Measurements from ENCODE around the gene RGS2. TPM values are rescaled to one million over a fixed set of nuclear protein-coding genes. Genes with fewer than 3 reads are reported as not detected.
A peak's percentile ranks its signal among the peaks of the same experiment; 100 is the strongest.

The RGS2 gene
- total RNA-seq, result 10 to 100 TPM; 33.1 to 89.7 TPM
- long read RNA-seq, transcript RGS2-201 (5 exons, 1,354 nt), result major isoform, 27 of 29 reads
- long read RNA-seq, partial matches to known transcripts, result 1 of 29 reads
- long read RNA-seq, other reads (novel, unspliced or antisense), result 1 of 29 reads

GRCh38 chr1:192808518-192809306, at the start of gene RGS2:
TSS of gene RGS2 (plus strand) at chr1:192809039. CDS start at chr1:192809072, 33 bp downstream.
- DNase-seq, result peak; percentile 93
- intact Hi-C loops (cut with DNase I), result loop anchor here in 1 of 2 donors (5.0 to 10.0 kb wide), 2 partner anchors 204 to 209 kb away; no protein-coding TSS in a partner anchor
- peak; percentile 98 for ATAC-seq

- DNase-seq, result no peak
- intact Hi-C loops (cut with DNase I), result no loop called here
- ATAC-seq, result no peak
Observed at GRCh38 chr1:192759104-192759503, 49.7 kb upstream of the RGS2 start.

- ATAC-seq (no peak), DNase-seq (no peak)
- intact Hi-C loops (cut with DNase I), result no loop called here
Observed at GRCh38 chr1:192762265-192762664, 46.6 kb upstream of the RGS2 start.

- intact Hi-C loops (cut with DNase I), result no loop called here
- no peak for DNase-seq
- peak in 1 of 2 donors; percentile 88 for ATAC-seq
Observed at GRCh38 chr1:192763243-192763642, 45.6 kb upstream of the RGS2 start.

- intact Hi-C loops (cut with DNase I), result no loop called here
- ATAC-seq, result peak in 1 of 2 donors; percentile 19
Observed at GRCh38 chr1:192763756-192764155, 45.1 kb upstream of the RGS2 start.

GRCh38 chr1:192764675-192765074, 44.2 kb upstream of the RGS2 start:
- intact Hi-C loops (cut with DNase I), result no loop called here
- no peak for DNase-seq
- ATAC-seq, result no peak

More at GRCh38 chr1:192763756-192764155, 45.1 kb upstream of the RGS2 start:
- DNase-seq, result no peak

GRCh38 chr1:192766009-192766625, 42.7 kb upstream of the RGS2 start:
- DNase-seq (no peak), ATAC-seq (no peak)
- intact Hi-C loops (cut with DNase I), result no loop called here

- DNase-seq (no peak), ATAC-seq (no peak)
- intact Hi-C loops (cut with DNase I), result no loop called here
Observed at GRCh38 chr1:192766876-192767275, 42.0 kb upstream of the RGS2 start.

- DNase-seq (no peak), ATAC-seq (peak in 1 of 2 donors; percentile 36)
- intact Hi-C loops (cut with DNase I), result no loop called here
Observed at GRCh38 chr1:192767798-192768197, 41.0 kb upstream of the RGS2 start.

- intact Hi-C loops (cut with DNase I), result no loop called here
- ATAC-seq (no peak), DNase-seq (no peak)
Observed at GRCh38 chr1:192768463-192768862, 40.4 kb upstream of the RGS2 start.

GRCh38 chr1:192771341-192771740, 37.5 kb upstream of the RGS2 start:
- intact Hi-C loops (cut with DNase I), result no loop called here
- no peak for DNase-seq
- no peak for ATAC-seq

- intact Hi-C loops (cut with DNase I), result no loop called here
- ATAC-seq (no peak), DNase-seq (no peak)
Observed at GRCh38 chr1:192775631-192776030, 33.2 kb upstream of the RGS2 start.

- intact Hi-C loops (cut with DNase I), result no loop called here
- ATAC-seq (no peak), DNase-seq (no peak)
Observed at GRCh38 chr1:192776206-192776605, 32.6 kb upstream of the RGS2 start.

GRCh38 chr1:192776998-192777397, 31.8 kb upstream of the RGS2 start:
- ATAC-seq (no peak), DNase-seq (no peak)
- intact Hi-C loops (cut with DNase I), result no loop called here

GRCh38 chr1:192783791-192784190, 25.0 kb upstream of the RGS2 start:
- no peak for DNase-seq
- intact Hi-C loops (cut with DNase I), result no loop called here

GRCh38 chr1:192784397-192784796, 24.4 kb upstream of the RGS2 start:
- ATAC-seq (no peak), DNase-seq (no peak)
- intact Hi-C loops (cut with DNase I), result no loop called here

More at GRCh38 chr1:192783791-192784190, 25.0 kb upstream of the RGS2 start:
- ATAC-seq, result no peak

GRCh38 chr1:192786576-192786975, 22.3 kb upstream of the RGS2 start:
- intact Hi-C loops (cut with DNase I), result no loop called here
- ATAC-seq (no peak), DNase-seq (no peak)

GRCh38 chr1:192787914-192788585, 20.8 kb upstream of the RGS2 start:
- ATAC-seq, result peak; percentile 57 to 81
- intact Hi-C loops (cut with DNase I), result no loop called here
- DNase-seq, result peak; percentile 55

- no peak for ATAC-seq
- intact Hi-C loops (cut with DNase I), result no loop called here
- DNase-seq, result no peak
Observed at GRCh38 chr1:192789871-192790270, 19.0 kb upstream of the RGS2 start.

- ATAC-seq (no peak), DNase-seq (no peak)
- intact Hi-C loops (cut with DNase I), result no loop called here
Observed at GRCh38 chr1:192792628-192793027, 16.2 kb upstream of the RGS2 start.

Measured in left cardiac atrium (tissue), 4 donors.